Neural cell (in vitro differentiated cells): ENCODE measurements around the gene HSD11B2. TPM values are rescaled to one million over a fixed set of nuclear protein-coding genes. Genes with fewer than 3 reads are reported as not detected.

ENCODE experiments used
- H2AFZ ChIP-seq: fragments of 200-600, 300-800 bp; sonication (generic), shearing (Covaris generic); 2 replicates; pipeline ENCODE4 v1.6.0; 2014; ENCODE audit warnings: low read depth, mild to moderate bottlenecking, antibody characterized with exemption, low read length, moderate library complexity
- H3F3A ChIP-seq: fragments of 200-600 bp; shearing (Covaris generic); 2 replicates; pipeline ENCODE4 v1.6.1; 2016; ENCODE audit warnings: mild to moderate bottlenecking, moderate library complexity, mixed read lengths, antibody characterized with exemption, low read length; ENCODE audit not compliant: insufficient read depth, poor library complexity, severe bottlenecking
- H3K27ac ChIP-seq: fragments of 200-600, 300-800 bp; sonication (generic), shearing (Covaris generic); 2 replicates; pipeline ENCODE4 v1.5.1; 2014; ENCODE audit warnings: mild to moderate bottlenecking, low read length, moderate library complexity
- H3K27me3 ChIP-seq: fragments of 300-800, 200-600 bp; sonication (generic), shearing (Covaris generic); 2 replicates; pipeline ENCODE4 v1.6.0; 2014; ENCODE audit warnings: mild to moderate bottlenecking, low read depth, low read length, moderate library complexity; ENCODE audit not compliant: insufficient read depth
- H3K36me3 ChIP-seq: fragments of 300-800, 200-600 bp; sonication (generic), shearing (Covaris generic); 2 replicates; pipeline ENCODE4 v1.5.1; 2014; ENCODE audit warnings: mild to moderate bottlenecking, antibody characterized with exemption, low read length, moderate library complexity; ENCODE audit not compliant: insufficient read depth
- H3K4me2 ChIP-seq: fragments of 300-800, 200-600 bp; sonication (generic), shearing (Covaris generic); 2 replicates; pipeline ENCODE4 v1.6.0; 2014; ENCODE audit warnings: mild to moderate bottlenecking, low read length
- H3K4me3 ChIP-seq: fragments of 300-800, 200-600 bp; sonication (generic), shearing (Covaris generic); 2 replicates; pipeline ENCODE4 v1.5.1; 2014; ENCODE audit warnings: mild to moderate bottlenecking, low read length, moderate library complexity
- H3K79me2 ChIP-seq: fragments of 200-600 bp; shearing (Covaris generic); replicated peaks from 2 replicates; pipeline ENCODE4 v1.6.0; 2014; ENCODE audit warnings: mild to moderate bottlenecking, low read length, moderate library complexity; ENCODE audit not compliant: insufficient read depth
- H3K9ac ChIP-seq: fragments of 300-800, 200-600 bp; sonication (generic), shearing (Covaris generic); 2 replicates; pipeline ENCODE4 v1.6.1; 2016; ENCODE audit warnings: mild to moderate bottlenecking, low read length, mixed read lengths
- H3K9me2 ChIP-seq: fragments of 200-600 bp; shearing (Covaris generic); 2 replicates; pipeline ENCODE4 v1.6.1; 2016; ENCODE audit warnings: mild to moderate bottlenecking, low read length, mixed read lengths; ENCODE audit not compliant: insufficient read depth
- H3K9me3 ChIP-seq: fragments of 200-600, 300-800 bp; sonication (generic), shearing (Covaris generic); 2 replicates; pipeline ENCODE4 v1.6.1; 2016; ENCODE audit warnings: mild to moderate bottlenecking, mixed run types, low read length, moderate library complexity, mixed read lengths
- H4K20me1 ChIP-seq: fragments of 200-600 bp; shearing (Covaris generic); 2 replicates; pipeline ENCODE4 v1.6.1; 2016; ENCODE audit warnings: mild to moderate bottlenecking, mixed run types; ENCODE audit not compliant: insufficient read depth
- CTCF ChIP-seq: fragments of 450-650 bp; IDR thresholded peaks from 2 replicates; pipeline ENCODE4 v1.5.1; 2014; ENCODE audit warnings: antibody characterized with exemption, mild to moderate bottlenecking, moderate library complexity; ENCODE audit not compliant: poor library complexity, severe bottlenecking
- EP300 ChIP-seq: fragments of 450-650 bp; conservative IDR thresholded peaks from 2 replicates; pipeline ENCODE4 v1.6.1; 2014; ENCODE audit warnings: antibody characterized with exemption, mild to moderate bottlenecking, moderate library complexity; ENCODE audit not compliant: poor library complexity, severe bottlenecking
- EZH2 ChIP-seq: fragments of 200-600, 300-800 bp; shearing (Covaris generic), sonication (generic); IDR thresholded peaks from 2 replicates; pipeline ENCODE4 v1.6.1; 2014; ENCODE audit warnings: antibody characterized with exemption, low read length, borderline replicate concordance, mild to moderate bottlenecking; ENCODE audit not compliant: insufficient read depth, poor library complexity, severe bottlenecking
- MXI1 ChIP-seq: fragments of 450-650 bp; conservative IDR thresholded peaks from 2 replicates; pipeline ENCODE4 v1.6.1; 2014; ENCODE audit warnings: antibody characterized with exemption, mild to moderate bottlenecking; ENCODE audit not compliant: poor library complexity, severe bottlenecking
- POLR2AphosphoS5 ChIP-seq: IDR thresholded peaks from 2 replicates; pipeline ENCODE4 v1.6.1; 2012
- RAD21 ChIP-seq: fragments of 450-650 bp; conservative IDR thresholded peaks from 2 replicates; pipeline ENCODE4 v1.6.1; 2014; ENCODE audit warnings: antibody characterized with exemption, mild to moderate bottlenecking, moderate library complexity
- REST ChIP-seq: IDR thresholded peaks from 2 replicates; pipeline ENCODE4 v1.6.1; 2012; ENCODE audit warnings: borderline replicate concordance
- SMC3 ChIP-seq: fragments of 450-650 bp; conservative IDR thresholded peaks from 2 replicates; pipeline ENCODE4 v1.6.1; 2014; ENCODE audit warnings: antibody characterized with exemption, mild to moderate bottlenecking, moderate library complexity; ENCODE audit not compliant: poor library complexity
- TAF1 ChIP-seq: IDR thresholded peaks from 2 replicates; pipeline ENCODE4 v1.6.1; 2012; ENCODE audit warnings: low read depth
- polyA plus RNA-seq: library from polyadenylated mRNA; depleted of rRNA; stranded (reverse); fragments of >200 nt; gene quantifications from 2 replicates; pipeline ENCODE4 v1.2.3, GENCODE V29; 2014

Gene HSD11B2
- polyA plus RNA-seq, 1 donor from 2014 or later = 0.24 TPM

GRCh38 chr16:67397812-67398545, 32.9 kb upstream of the HSD11B2 start:
- Histone ChIP-seq H3K27me3 (no peaks in the 10 kb centered on the region), H4K20me1 (no peaks in the 10 kb centered on the region), H3K27ac (no peak overlapping the region), H3K9me2 (no peaks in the 10 kb centered on the region), H2AFZ (no peak overlapping the region), H3K79me2 (no peaks in the 10 kb centered on the region), H3K9me3 (no peaks in the 10 kb centered on the region), H3F3A (no peaks in the 10 kb centered on the region), H3K4me3 (no peak overlapping the region), H3K9ac (no peak overlapping the region), H3K36me3 (no peaks in the 10 kb centered on the region), H3K4me2 (no peak overlapping the region)
- no peak for TF ChIP-seq EP300
- no peak for TF ChIP-seq TAF1
- TF ChIP-seq MXI1 = no peak
- no peak for TF ChIP-seq REST
- TF ChIP-seq RAD21 = no peak
- no peak for TF ChIP-seq POLR2AphosphoS5
- no peak for TF ChIP-seq EZH2
- no peak for TF ChIP-seq SMC3
- no peak for TF ChIP-seq CTCF

DNA sequence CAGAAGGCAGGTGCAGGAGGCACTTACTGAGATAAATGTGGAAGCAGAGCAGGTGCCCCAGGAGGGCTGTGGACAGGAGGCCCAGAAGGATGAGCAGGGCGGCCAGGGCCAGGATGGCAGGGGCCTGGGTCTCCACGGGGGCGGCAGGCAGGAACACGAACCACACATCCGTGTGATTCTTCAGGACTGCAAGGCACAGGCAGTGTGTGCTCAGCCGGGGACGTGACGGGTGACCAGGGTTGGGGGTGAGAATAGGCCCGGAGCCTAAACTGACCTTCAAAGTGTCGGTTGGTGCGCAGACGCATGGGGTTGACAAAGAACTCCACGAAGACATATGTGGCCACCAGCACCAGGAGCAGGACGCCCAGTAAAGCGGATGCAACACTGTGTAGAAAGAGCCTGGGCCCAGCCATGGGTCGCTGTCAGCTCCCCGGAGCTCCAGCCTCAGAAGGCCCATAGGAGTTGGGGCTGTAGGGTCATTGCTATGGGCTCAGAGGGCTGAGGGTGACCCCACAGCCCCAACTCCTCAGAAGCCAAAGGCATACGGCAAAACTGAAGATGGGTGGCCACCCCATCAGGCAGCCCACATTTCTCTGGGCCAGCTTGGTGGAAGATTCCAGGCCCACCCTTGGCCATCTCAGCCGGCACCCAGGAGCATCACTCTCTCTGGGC, 32.2 kb upstream of the HSD11B2 start:
- H3K27ac ChIP-seq = no peak overlapping the region
- no peak overlapping the region for H3K4me2 ChIP-seq
- no peak overlapping the region for H3K9ac ChIP-seq
- H3K4me3 ChIP-seq = no peak overlapping the region
- H3K9me2 ChIP-seq = no peaks in the 10 kb centered on the region
- no peak overlapping the region for H2AFZ ChIP-seq
- H3K9me3 ChIP-seq = no peaks in the 10 kb centered on the region
- H3K36me3 ChIP-seq = no peaks in the 10 kb centered on the region
- H3K27me3 ChIP-seq = no peaks in the 10 kb centered on the region
- no peaks in the 10 kb centered on the region for H3F3A ChIP-seq
- no peaks in the 10 kb centered on the region for H3K79me2 ChIP-seq
- H4K20me1 ChIP-seq = no peaks in the 10 kb centered on the region
- TF ChIP-seq EZH2 = no peak
- no peak for TF ChIP-seq EP300
- TF ChIP-seq REST = no peak
- no peak for TF ChIP-seq SMC3
- TF ChIP-seq TAF1 = no peak
- TF ChIP-seq CTCF = no peak
- TF ChIP-seq POLR2AphosphoS5 = no peak
